ENCODE measurements around the gene RMDN3. TPM values are rescaled to one million over a fixed set of nuclear protein-coding genes. Genes with fewer than 3 reads are reported as not detected.
A peak's percentile ranks its signal among the peaks of the same experiment; 100 is the strongest.

Gene RMDN3
- polyA plus RNA-seq, 6 donors from 2014 or later = 10.7 to 17.2 (median 12.1) TPM

- H3K9me3 Mint-ChIP-seq = no peaks in the 10 kb centered on the region
- H3K4me3 Mint-ChIP-seq = peak overlapping the region; percentile 92 to 99 (median 99)
- H3K36me3 Mint-ChIP-seq = peaks cover 6 to 8% of the 10 kb centered on the region in 2 donors
- H3K27ac Mint-ChIP-seq = peak overlapping the region; percentile 93 to 99 (median 98)
- ATAC-seq (ENCODE audit: low read depth in 2 of 2) = no peak
- peaks cover 20 to 31% (median 22%) of the 10 kb centered on the region in 3 donors for H3K4me1 Mint-ChIP-seq
- H3K27me3 Mint-ChIP-seq = no peaks in the 10 kb centered on the region
- peak; percentile 5 for DNase-seq
Measured at GRCh38 chr15:40693904-40694687, 61.0 kb downstream of the RMDN3 start.

DNA sequence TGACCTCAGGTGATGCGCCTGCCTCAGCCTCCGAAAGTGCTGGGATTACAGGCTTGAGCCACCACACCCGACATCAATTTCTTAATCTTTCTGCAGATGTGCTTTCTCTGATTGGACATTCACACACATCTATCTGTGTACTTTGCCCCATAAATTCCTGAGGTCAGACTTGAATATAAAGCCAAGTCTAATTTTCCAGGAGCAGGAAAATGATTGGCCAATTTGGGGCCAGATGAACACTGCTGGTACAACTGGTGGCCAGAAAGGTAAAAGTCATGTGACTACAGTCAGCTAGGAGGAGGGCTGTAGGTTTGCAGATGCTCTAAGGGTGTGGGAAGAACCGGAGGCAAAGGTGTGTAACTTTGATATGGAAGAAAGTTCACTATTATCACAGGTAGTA is 63.3 kb downstream of the RMDN3 start:
- no peaks in the 10 kb centered on the region for H3K9me3 Mint-ChIP-seq
- H3K27ac Mint-ChIP-seq = no peak overlapping the region
- H3K4me3 Mint-ChIP-seq = peak overlapping the region in 3 of 8 donors; percentile 12 to 75 (median 74)
- H3K36me3 Mint-ChIP-seq = peaks cover 6 to 8% of the 10 kb centered on the region in 2 donors
- no peaks in the 10 kb centered on the region for H3K27me3 Mint-ChIP-seq
- ATAC-seq (ENCODE audit: low read depth in 2 of 2) (no peak), DNase-seq (no peak)
- H3K4me1 Mint-ChIP-seq = peaks cover 20 to 31% (median 22%) of the 10 kb centered on the region in 3 donors

GRCh38 chr15:40688932-40689799 is 65.9 kb downstream of the RMDN3 start:
- H3K4me1 Mint-ChIP-seq = peaks cover 8 to 19% (median 12%) of the 10 kb centered on the region in 3 donors
- no peaks in the 10 kb centered on the region for H3K9me3 Mint-ChIP-seq
- no peaks in the 10 kb centered on the region for H3K27me3 Mint-ChIP-seq
- ATAC-seq (ENCODE audit: low read depth in 2 of 2) = no peak
- peaks cover 6 to 8% of the 10 kb centered on the region in 2 donors for H3K36me3 Mint-ChIP-seq
- peak overlapping the region in 1 of 8 donors; percentile 40 for H3K4me3 Mint-ChIP-seq
- H3K27ac Mint-ChIP-seq = peak overlapping the region in 2 of 6 donors; percentile 14 to 27
- DNase-seq = no peak

Other genes starting within 250 kb of the RMDN3 start
- 100 to 1,000 TPM; 199 to 261 (median 219) TPM for gene CCDC32, start 190.2 kb downstream of the RMDN3 start, polyA plus RNA-seq (ENCODE audit: low read depth in 6 of 6)
- gene RPUSD2, start 186.0 kb downstream of the RMDN3 start, polyA plus RNA-seq (ENCODE audit: low read depth in 6 of 6) = 10 to 100 TPM; 18.0 to 29.3 (median 25.6) TPM
- 1 to 10 TPM in 5 of 6 donors, under 1 TPM in 1; 0.96 to 2.1 (median 1.5) TPM for gene KNL1, start 161.0 kb downstream of the RMDN3 start, polyA plus RNA-seq (ENCODE audit: low read depth in 6 of 6)
- gene RAD51, start 60.1 kb downstream of the RMDN3 start, polyA plus RNA-seq (ENCODE audit: low read depth in 6 of 6) = 1 to 10 TPM in 2 of 6 donors, under 1 TPM in 3, not detected in 1; 0.28 to 1.8 (median 0.85) TPM
- 10 to 100 TPM; 22.8 to 40.4 (median 27.6) TPM for gene GCHFR, start 8.8 kb upstream of the RMDN3 start, polyA plus RNA-seq (ENCODE audit: low read depth in 6 of 6)
- 1 to 10 TPM in 1 of 6 donors, under 1 TPM in 3, not detected in 2; 0.20 to 1.1 (median 0.49) TPM for gene C15orf62, start 14.7 kb upstream of the RMDN3 start, polyA plus RNA-seq (ENCODE audit: low read depth in 6 of 6)
- gene ZFYVE19, start 51.8 kb upstream of the RMDN3 start, polyA plus RNA-seq (ENCODE audit: low read depth in 6 of 6) = 10 to 100 TPM in 5 of 6 donors, 1 to 10 TPM in 1; 9.5 to 27.7 (median 12.9) TPM
- gene DNAJC17, start 52.2 kb upstream of the RMDN3 start, polyA plus RNA-seq (ENCODE audit: low read depth in 6 of 6) = 10 to 100 TPM; 13.7 to 45.8 (median 28.7) TPM
- gene PPP1R14D, start 73.5 kb upstream of the RMDN3 start, polyA plus RNA-seq (ENCODE audit: low read depth in 6 of 6) = not detected
- 1 to 10 TPM; 3.8 to 7.0 (median 5.4) TPM for gene SPINT1, start 88.8 kb upstream of the RMDN3 start, polyA plus RNA-seq (ENCODE audit: low read depth in 6 of 6)
- not detected for gene RHOV, start 119.0 kb upstream of the RMDN3 start, polyA plus RNA-seq (ENCODE audit: low read depth in 6 of 6)
- 10 to 100 TPM; 21.2 to 33.6 (median 23.5) TPM for gene VPS18, start 139.2 kb upstream of the RMDN3 start, polyA plus RNA-seq (ENCODE audit: low read depth in 6 of 6)
- gene DLL4, start 174.1 kb upstream of the RMDN3 start, polyA plus RNA-seq (ENCODE audit: low read depth in 6 of 6) = not detected
- gene CHAC1, start 198.2 kb upstream of the RMDN3 start, polyA plus RNA-seq (ENCODE audit: low read depth in 6 of 6) = under 1 TPM in 2 of 6 donors, not detected in 4; 0.22 to 0.73 TPM

All from naive B cell (primary cell).